Activated T-cell treated with anti-CD3 and anti-CD28 coated beads, Interleukin-2, amount 50 U/mL, for 1 hour (primary cell): ENCODE results near the gene DOC2B.

Experiments
- DNase-seq: peaks from one replicate; pipeline ENCODE4 v3.0.0-alpha.2; 2020

The DOC2B gene

GRCh38 chr17:160336-160735, 21.1 kb downstream of the DOC2B start:
- DNase-seq = no peak

DNA sequence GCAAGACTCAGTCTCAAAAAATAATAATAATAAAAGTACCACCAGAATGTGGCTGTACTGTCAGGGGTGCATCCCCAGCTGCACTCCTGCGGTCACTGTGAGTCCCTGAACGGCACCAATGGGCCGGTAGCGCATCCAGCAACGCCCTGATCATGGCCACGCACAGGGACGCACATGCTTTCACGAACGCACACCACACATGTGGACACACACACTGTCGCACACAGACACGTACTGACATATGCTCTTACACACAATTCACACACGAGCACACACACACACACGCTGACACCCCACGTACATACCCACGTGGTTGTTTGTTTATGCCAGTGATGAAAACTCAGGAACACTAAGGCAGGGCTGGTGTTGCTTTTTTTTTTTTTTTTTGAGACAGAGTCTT, 21.8 kb downstream of the DOC2B start:
- no peak for DNase-seq

DNA sequence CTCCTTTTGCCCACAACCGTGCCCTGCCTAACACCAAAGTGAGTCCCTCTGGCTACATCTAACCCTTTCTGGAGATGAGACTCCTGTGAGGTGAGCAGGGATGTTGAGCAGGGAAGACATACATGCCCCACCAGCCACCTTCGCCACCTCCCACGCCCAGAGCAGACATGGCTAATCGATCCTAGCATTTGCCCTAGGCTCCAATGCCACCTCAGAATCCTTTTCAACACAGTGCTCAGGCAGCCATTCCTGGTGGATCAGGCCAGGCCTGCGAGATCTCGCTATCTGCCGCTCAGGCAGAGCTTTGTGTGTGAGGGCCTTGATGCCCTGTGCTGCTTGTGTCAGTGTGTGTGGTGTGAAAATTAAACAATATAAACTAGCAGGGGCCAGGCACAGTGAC, 23.1 kb downstream of the DOC2B start:
- no peak for DNase-seq

- DNase-seq = no peak
These were observed 23.5 kb downstream of the DOC2B start for GRCh38 chr17:157901-158300.

DNA sequence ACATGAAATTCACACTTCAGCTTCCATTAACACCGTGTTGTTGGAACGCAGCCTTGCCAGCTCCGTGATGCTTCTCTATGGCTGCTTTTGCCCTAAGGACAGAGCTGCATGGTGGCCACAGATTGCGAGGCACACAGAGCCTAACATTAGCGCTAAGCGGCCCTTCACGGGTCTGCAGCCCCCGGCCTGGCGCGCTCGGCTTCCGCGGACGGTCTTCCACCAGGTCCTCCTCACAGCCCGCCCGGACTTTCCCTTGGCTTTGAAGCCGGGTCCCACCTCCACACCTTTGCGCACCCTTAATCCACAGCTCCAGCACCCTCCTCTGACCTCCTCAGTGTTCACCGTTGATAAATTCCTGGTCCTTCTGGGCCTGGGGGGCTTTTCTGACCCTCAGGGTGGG, 24.5 kb downstream of the DOC2B start:
- no peak for DNase-seq

DNA sequence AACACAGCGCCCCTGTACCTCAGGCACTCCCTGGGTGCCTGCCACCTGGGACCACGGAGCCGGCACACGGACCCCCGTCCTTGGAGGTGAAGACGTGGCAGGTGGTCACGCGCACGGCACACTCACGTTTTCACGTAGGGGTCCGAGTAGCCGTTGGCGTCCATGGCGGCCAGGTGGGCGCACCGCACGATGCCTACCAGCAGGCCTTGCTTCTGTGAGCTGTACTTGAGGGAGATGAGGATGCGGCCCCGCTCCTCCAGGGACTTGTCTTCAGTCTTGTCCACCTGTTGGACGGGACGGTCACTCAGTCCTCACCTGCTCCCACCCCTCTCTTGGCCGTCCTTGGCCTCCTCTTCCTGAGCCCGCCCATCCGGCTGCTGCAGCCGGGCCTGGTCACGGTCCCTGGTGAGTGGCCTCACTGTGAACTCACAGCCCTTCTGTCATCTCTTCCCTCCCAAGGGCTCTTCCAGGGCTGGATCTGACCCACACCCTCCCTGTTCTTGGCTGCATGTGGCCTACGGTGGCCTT, 25.3 kb downstream of the DOC2B start:
- no peak for DNase-seq

DNA sequence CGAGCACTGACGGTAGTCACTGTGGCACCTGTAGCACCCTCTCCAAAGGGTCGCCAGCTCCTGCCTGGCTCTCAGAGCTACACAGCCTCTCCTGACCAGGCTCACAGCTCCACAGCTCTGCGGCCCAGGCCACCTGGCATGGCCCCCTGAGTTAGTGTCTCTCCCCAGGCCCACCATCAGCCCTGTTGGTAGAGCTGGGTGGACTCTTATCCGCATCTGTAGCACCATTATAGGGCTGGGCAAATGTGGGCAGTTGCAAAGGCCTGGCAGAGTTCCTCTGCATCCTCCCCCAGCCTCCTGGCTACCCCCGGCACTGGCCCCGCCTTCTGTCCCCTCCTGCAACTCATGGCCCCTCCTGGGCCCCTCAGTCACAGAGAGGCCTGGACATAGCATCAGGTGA, 25.9 kb downstream of the DOC2B start:
- no peak for DNase-seq

DNA sequence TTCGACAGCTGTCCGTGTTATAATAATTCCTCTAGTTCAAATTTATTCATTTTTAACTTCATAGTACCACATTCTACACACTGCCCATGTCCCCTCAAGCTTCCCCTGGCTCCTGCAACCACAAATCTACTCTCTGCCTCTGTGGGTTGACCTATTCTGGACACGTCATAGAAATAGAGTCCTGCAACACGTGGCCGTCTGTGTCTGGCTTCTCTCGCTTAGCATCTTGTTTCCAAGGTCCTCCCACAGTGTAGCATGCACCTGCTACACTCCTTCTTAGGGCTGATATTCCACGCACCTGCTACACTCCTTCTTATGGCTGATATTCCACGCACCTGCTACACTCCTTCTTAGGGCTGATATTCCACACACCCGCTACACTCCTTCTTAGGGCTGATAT, 27.6 kb downstream of the DOC2B start:
- DNase-seq = no peak

- DNase-seq = no peak
These were observed 28.5 kb downstream of the DOC2B start for GRCh38 chr17:152860-153420.

DNA sequence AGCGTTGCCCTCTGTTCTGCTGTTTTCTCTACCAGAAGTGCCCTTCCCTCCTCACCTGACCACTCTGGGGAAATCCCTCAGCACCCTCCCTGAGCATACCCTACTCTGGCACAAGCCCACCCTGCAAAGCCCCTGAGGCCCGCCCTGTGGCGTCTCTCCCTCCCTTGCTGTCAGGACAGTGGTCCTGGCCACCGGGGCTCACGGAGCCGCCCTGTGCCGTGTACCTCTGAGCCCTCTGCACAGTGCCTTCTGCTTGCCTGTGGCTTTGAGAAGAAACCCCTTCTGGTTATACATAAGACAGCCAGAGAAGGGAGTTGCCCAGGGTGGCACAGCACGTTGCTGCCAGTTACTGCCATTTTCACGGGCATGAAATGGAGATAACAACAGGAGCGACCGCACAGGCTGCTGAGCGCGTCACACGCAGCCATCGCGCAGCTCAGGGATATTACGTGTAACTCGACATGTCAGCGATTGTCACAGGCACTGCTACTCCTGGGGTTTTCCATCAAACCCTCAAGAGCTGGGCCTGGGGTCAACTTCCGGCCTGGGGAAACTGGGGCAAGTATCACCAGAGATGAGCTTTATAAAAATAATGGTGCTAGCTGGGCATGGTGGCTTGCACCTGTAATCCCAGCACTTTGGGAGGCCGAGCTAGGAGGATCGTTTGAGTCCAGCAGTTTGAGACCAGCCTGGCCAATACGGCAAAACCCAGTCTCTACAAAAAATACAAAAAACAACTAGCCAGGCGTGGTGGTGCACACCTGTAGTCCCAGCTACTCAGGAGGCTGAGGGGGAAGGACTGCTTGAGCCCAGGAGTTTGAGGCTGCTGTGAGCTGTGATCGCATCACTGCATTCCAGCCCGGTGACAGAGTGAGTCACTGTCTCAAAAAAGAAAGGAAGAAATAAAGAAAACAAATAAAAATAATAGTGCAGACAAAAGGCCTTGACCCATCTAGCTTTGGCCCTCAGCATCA, 29.3 kb downstream of the DOC2B start:
- DNase-seq = no peak

- no peak for DNase-seq
These were observed 30.4 kb downstream of the DOC2B start for GRCh38 chr17:151004-151403.

GRCh38 chr17:149897-150584, 31.4 kb downstream of the DOC2B start:
- DNase-seq = no peak

- no peak for DNase-seq
These were observed 32.2 kb downstream of the DOC2B start for GRCh38 chr17:149231-149630.

DNA sequence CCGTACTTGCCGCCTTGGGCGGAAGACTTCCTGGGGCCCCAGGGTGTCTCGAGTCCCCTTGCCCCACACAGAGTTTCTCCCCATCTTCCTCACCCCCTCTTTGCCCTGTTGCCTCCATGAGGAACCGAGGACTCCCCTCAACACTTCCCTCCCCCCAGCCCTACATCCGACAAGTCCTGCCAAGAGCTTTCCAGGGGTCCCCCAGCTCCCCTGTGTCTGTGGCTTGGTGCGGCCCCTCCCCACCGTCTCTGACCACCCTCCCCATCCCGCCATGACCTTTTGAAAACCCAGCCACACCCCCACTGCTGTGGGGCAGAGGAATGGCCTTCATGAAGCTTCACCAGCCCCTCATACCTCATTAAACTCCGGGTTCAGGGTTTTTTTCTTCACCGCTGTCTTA, 32.7 kb downstream of the DOC2B start:
- no peak for DNase-seq

DNA sequence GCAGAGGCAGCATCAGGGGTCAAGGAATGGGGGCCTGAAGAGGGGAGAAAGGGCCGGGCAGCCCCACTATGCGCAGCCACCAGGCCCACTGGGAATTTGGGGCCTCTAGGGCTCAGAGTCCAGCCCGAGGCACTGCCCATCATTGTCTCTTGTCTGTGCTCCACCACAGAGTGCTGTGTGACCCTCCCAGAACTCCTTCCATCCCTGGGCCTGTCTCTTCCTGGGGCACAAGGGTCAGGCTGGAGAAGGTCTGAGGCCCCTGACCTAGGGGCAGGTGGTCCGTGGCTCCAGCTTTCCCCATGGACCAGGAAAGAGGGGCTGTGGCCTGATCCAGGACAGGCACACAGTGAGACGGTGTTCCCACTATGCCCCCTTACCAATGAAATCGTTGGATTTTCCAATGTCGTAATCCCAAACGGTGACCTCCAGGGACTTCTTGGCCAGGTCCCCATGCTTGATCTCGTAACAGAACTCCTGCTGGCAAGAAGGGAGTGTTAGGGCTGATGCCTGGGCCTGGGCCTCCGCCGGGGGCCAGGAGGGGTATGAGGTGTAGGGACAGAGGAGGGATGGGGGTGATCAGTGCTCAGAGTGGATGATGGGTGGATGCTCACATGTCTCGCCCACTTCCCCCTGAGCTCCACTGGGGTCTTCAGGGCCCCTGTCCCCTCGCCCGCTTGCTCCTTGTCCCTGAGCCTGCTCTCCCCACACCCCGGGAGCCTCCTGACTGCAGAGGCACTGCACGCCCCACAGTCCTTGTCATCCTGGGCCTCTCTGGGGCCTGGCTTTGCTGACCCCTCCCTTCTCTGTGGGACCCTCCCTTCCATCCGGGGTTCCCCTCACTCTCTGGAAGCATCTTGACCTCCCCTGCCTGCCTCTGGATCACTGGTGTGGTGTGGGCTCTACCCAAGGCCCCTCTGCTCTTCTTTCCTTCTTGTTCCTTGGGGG, 33.4 kb downstream of the DOC2B start:
- DNase-seq = no peak

DNA sequence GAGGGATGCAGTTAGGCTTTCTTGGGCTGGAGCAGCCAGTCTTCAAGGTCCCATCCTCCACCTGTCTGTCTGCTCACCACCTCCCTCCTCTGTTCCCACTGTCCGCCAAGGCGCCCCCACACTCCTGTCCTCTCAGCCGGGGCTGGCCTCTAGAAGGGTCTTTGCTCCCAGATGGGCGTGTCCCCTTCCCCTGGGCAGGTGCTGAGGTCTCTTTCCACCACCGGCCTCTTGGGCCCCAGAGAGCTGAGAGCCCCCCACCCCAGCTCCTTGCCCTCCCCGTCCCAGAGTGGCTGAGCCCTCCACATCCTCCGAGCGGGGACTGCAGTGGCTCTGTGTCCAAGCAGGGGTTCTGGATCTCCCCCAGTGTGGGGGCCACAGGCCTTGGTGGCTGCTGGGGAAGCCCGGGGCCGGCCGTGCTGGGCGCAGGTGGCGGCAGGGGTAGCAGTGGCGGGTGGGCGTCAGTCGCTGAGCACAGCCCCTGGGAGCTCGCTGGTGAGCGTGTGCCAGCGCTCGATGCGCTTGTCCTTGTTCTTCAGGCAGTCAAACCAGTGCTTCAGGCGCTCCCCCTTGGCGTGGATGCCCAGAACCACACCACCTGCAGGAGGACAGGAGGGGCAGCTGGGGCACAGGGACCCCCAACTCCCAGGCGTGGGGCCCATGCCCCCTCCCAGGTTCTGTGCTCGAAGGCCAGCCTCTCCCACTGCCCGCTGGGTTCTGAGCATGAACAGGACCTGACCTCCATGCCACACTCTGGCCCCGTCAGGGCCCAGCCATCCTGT, 34.3 kb downstream of the DOC2B start:
- DNase-seq = no peak

GRCh38 chr17:146546-146945, 34.9 kb downstream of the DOC2B start:
- no peak for DNase-seq

DNA sequence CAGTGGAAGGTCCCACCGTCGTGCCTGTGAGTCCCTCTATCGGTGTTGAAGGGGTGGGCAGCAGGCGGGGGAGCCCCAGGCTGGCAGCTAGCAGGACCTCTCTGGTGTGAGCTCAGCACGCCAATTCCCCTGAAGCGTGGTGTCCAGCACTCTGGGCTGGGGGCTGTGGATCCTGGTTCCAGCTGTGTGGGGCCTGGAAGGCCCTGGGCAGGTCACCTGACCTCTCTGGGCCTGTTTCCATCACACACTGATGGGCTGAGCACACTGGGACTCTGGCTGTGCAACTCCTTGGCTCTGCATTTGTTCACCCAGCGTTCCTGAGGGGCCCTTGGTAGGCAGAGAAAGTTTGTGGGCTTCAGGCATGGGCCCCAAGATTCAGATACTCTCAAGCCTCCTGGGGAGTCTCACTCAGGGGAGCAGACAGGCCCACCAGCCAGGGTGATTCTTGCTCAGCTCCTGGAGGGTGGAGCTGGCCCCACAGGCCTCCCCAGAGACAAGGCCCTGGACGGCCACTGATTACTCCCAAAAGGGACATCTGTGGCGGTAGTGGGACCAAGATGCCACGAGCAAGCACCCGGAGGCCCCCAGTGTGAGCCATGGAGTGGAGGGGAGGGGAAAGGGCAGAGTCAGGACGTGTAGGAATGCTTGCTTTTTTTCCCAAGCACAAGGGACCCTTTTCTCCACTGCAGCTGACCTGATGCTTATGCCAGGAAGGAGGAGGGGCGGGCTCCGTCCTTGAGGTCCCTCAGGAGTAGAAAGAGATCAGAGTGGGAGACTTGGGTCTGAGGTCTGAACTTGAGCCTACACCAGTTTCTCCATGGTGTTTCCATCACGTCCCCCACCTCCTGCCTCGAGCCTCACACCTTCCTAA, 35.5 kb downstream of the DOC2B start:
- no peak for DNase-seq

- no peak for DNase-seq
These were observed 36.3 kb downstream of the DOC2B start for GRCh38 chr17:144936-145670.

DNA sequence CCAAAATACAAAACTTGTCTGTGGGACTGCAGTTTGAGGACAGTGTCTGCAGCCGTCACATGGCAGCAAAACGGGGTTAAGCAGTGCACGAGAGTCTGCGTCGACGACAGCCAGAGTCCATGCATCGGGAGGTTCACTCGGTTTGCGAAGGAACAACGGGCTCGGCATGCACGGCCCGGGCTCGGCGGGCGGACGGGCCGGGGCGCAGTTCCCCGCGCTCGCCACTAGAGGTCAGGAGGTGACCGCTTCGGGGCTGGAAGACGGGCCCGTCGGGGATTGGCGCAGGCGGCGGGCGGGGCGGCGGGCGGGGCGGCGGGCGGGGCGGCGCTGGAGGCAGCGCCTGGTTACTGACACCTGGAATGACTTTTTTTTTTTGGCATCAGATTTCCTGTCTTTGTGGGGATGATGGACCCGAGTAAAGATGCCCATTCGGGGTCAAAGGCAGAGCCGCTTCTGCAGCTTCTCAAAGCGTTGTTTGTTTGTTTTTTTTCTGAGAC, 37.6 kb downstream of the DOC2B start:
- peak; percentile 93 for DNase-seq
